Fibroblast of skin of scalp (primary cell): ENCODE data around the gene CRYAB. TPM values are rescaled to one million over a fixed set of nuclear protein-coding genes. Genes with fewer than 3 reads are reported as not detected.

Experiments
- DNase-seq: peaks from one replicate; pipeline ENCODE4 v3.0.0-alpha.2; 2013
- polyA plus RNA-seq, 2 experiments: library from polyadenylated mRNA; unstranded; fragments of 120-200 nt; gene quantifications; one replicate each; pipeline ENCODE4 v1.2.1, GENCODE V29; 2013; ENCODE audit not compliant: insufficient read length in 2 of 2

The CRYAB gene, protein sequence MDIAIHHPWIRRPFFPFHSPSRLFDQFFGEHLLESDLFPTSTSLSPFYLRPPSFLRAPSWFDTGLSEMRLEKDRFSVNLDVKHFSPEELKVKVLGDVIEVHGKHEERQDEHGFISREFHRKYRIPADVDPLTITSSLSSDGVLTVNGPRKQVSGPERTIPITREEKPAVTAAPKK
- polyA plus RNA-seq (2013, experiment 1 of 2; ENCODE audit: insufficient read length) = 367 TPM
- 391 TPM for polyA plus RNA-seq (2013, experiment 2 of 2; ENCODE audit: insufficient read length)

DNA sequence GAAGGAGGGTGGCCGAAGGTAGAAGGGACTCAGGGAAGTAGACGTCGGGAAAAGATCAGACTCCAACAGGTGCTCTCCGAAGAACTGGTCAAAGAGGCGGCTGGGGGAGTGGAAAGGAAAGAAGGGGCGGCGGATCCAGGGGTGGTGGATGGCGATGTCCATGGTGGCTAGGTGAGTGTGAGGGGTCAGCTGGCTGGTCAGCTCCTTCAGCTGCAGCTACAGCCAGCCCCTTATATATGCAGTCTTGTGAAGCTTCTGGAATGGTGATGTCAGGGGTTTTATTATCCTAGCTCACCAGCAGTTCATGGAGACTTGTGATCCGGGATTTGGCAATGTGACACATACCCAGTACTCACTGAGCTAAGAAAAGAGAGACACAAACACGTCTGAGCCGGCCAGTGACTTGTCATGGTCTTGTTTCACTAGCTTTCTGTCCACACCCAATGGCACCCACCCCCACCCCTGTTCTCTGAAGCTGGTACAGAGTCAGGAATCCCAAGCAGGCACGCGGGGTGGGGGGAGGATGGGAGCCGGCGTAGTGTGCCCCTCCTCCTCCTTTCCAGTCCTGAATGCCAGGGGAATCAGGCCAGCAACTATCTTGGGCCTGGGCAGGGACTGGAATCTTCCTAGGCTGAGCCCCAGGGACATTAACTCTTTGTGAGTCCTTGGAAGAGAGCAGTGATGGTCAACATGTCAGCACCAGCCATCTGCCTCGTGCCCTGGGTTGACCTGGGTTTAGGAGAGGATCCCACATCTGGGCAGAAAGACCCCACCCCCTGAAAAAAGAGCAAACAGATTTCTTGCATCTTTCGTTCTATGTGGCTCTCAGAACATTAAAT is at the start of gene CRYAB:
TSS of gene CRYAB (minus strand) at position 208 of the 839 bp plus-strand sequence. CDS start at position 162, 46 bp downstream.
- DNase-seq = peak; percentile 99

DNA sequence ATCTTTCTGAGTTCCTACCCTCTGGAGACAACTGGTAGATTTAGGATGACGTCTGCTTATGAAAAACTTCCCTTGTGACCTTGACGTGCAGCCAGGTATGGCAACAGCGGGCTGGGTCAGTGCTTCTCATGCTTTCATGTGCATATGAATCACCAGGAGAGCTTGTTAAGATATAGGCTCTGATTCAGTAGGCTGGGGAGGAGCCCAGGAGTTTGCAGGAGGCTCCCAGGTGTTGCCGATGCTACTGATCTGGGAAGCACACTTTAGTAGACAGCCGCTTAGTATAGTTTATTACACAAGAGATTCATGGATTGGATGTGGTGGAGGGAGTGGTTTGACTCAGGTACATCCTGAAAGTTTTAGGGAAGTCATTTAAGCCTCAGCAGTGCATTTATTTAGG is 49.3 kb upstream of the CRYAB start:
- no peak for DNase-seq

DNA sequence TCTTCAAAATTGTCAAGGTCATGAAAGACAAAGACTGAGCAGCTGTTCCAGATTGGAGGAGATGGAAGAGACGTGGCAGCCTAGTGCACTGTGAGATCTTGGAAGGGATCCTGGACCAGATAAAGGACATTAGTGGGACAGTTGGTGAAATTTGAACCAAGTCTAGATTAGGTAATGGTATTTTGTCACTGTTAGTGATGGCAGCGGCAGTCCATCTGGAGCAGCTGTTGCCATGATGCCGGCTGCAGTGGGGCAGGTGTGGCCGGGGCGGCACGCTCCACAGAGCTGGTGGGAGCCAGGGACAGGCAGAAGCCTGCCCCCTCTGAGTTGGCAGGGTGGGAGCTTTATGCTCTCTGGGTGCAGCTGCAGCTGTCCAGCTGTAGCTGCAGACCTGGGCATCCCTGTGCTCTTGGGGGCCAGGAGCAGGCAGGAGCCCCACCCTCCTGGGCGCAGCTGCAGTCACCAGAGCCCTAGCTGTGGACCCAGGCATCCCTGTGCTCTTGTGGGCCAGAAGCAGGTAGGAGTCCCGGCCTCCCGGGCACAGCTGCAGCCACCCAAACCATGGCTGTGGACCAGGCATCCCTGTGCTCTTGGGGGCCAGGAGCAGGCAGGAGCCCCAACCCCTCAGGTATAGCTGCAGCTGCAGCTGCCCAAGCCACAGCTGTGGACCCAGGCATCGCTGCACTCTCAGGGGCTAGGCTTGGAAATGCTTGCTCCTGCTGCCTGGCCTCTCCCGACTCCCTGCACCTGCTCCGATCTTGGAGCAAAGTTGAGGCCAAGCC is 46.3 kb upstream of the CRYAB start:
- no peak for DNase-seq

DNA sequence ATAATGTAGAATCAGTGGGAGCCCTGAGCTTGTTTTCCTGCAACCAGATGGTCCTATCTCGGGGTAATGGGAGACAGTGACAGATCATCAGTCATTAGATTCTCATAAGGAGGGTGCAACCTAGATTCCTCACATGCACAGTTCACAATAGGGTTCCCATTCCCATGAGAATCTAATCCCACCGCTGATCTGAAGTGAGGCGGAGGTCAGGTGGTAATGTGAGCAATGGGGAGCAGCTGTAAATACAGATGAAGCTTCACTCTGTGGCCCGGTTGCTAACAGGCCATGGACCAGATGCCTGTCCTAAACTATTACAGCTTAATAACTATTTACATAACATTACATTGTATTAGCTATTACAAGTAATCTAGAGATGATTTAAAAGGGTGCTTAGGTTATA is 42.6 kb upstream of the CRYAB start:
- DNase-seq = no peak

DNA sequence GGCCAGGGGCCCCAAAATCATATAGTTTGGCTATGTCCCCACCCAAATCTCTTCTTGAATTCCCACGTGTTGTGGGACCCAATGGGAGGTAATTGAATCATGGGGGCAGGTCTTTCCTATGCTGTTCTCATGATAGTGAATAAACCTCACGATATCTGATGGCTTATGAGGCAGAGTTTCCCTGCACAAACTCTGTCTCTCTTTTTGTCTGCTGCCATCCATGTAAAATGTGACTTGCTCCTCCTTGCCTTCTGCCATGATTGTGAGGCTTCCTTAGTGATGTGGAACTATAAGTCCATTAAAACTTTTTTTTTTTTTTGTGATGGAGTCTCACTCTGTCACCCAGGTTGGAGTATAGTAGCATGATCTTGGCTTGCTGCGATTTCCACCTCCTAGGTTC is 40.0 kb upstream of the CRYAB start:
- no peak for DNase-seq

DNA sequence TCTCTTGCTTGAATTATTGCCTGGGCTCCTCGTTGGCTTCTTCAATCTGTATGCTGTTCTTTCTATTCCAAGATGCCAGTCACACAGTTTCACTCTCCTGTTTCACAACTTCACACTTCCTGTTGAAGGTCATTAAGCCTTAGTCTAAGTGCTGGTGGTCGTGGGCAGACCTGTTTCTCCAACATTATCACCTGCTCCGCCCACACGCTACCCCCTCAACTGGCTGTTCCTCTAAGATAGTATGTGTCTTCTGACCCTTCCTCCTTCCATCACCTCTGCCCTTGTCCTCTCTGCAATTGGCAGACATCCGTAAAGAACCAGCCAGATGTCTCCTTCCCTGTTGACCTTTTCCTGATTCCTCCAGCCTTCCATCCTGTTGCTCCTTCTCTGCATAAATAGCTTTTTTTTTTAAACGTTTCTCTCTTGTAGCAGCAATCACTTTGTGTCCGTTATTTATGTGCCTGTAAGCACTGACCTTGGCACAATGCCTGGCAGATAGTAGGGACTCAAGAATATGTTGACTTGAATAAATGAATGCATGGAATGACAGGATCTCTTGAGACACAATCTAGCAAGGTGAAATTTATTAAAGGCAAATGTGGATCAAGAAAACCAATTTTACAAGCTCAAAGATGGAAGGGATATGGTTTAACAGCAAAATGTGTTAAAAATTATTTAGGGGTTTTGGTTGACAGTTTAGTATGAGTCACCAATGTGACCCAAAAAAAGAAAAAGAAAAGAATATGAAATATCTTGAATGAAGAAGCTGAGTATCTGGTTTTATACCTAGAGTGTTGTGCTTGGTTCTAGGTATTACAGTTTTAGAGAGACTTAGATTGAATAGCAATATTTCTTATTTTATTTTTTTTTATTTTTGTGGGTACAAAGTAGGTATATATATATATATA is 38.2 kb upstream of the CRYAB start:
- DNase-seq = no peak

DNA sequence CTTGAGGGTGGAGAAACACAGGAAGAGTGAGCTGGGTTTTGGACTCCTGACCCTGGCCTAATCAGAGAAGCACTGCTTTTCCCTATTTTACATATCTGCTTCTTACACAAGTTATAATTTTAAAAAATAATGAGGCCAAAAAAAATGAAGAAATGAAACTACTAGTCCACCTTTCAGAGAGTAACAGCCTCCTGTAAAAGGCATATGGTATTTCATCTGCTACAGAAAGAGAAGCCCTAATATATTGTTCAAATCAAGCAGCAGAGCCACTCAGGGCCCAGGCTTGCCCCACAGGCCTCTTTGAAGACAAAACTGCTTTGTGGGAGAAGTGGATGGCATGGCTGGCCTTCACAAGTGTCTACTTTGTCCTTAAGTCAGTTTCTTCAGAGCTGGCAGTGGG is 35.6 kb upstream of the CRYAB start:
- DNase-seq = no peak

DNA sequence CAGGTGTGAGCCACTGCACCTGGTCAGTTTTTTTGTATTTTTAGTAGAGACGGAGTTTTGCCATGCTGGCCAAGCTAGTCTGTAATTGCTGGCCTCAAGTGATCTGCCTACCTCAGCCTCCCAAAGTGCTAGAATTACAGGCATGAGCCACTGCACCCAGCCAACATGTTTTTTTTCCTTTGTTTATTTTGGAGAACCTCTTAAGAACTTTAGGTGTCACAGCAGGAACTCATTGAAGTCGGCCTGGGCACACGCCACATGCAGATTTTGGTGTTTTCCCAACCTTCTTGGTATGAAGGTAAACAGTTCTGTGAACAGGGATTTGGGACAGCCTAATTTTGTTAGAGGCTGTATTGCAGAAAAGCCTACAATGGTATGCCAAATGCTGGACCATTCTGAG is 34.9 kb upstream of the CRYAB start:
- DNase-seq = no peak

DNA sequence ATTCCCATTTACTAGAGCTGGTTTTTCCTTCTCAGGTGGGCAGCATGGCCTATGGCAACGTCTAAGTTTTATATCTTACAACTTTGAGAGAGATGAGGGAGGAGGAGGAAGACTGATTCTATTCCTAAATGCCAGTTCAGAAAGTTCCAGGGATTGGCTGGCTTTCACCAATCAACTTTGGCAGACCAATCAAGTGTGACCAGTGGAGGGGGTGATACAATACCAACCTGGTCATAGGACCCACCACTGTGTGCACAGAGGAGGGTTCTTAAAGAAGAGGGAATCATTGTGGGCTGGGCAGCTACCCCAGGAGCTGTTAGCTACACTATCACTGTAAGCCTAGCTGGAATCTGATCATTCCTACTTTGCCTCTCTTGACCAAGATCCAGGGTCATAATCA is 33.6 kb upstream of the CRYAB start:
- DNase-seq = no peak

DNA sequence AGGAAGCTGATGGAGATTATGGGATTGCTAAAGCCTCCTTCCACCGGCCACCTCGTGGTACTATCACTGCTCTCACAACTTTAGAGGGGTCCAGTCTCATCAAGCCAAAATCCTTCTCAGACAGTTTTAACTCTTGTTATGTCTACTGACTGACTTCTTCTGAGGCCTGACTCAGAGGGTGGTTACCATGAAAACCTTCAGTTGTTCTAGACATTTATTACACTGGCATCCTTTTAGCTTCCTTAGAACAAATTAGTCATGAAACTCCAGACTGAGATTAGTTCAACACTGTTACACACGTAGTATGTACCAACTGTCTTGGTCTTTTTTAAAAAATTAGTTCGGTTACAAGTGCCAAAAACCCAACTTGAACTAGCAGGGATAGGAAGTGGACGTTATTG is 33.1 kb upstream of the CRYAB start:
- DNase-seq = peak; percentile 87

DNA sequence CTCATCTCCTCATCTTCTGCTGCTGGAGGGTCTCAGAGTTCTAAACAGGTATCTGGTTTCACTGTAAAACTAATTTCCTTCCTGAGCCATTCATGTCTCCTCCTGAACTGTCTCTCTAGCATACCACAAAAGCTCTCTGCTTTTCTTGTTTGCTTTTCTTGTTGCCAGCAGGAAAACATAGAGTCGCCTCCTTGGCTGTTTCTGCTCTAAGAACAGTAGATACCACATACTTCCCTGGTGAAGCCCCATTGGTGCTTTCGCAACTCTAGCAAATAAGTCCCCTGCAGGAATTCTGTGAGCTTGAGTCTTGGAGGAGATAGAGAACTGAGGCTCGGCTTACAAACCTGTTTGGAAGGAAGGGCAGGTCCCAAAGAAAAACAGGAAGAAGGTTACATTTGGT is 32.6 kb upstream of the CRYAB start:
- peak; percentile 84 for DNase-seq

DNA sequence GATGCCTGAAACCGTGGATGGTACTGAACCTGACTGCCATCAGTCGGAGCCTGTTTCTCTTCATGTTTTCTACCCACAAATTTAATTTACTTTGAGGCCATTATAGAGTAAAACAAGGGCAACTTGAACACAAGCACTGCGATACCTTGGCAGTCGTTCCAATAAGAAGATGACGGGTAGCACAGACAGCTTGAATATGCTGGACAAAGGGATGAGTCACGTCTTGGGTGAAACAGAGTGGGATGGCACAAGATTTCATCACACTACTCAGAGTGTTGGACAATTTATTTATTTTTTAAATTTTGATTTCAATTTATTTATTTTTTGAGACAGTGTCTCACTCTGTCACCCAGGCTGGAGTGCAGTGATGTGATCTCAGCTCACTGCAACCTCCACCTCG is 31.3 kb upstream of the CRYAB start:
- peak; percentile 60 for DNase-seq

DNA sequence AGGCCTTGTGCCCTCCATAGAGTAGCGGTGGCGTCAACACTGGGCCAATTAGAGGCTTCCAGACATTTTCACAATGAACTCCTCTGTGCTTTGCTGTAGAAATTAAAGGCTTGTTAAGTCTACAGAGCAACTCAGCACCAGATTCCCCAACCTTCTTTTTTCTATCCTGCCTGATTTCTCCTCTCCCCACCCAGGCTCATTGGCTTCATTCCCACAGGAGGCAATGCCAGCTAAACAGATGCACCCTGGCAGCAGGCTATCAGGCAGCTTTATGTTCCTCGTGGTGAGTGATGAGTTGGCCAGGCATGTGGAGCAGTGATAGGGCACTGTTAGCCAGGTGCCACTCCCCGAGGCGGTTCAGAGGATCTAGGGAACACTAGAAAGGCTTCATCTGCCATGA is 30.4 kb upstream of the CRYAB start:
- no peak for DNase-seq

DNA sequence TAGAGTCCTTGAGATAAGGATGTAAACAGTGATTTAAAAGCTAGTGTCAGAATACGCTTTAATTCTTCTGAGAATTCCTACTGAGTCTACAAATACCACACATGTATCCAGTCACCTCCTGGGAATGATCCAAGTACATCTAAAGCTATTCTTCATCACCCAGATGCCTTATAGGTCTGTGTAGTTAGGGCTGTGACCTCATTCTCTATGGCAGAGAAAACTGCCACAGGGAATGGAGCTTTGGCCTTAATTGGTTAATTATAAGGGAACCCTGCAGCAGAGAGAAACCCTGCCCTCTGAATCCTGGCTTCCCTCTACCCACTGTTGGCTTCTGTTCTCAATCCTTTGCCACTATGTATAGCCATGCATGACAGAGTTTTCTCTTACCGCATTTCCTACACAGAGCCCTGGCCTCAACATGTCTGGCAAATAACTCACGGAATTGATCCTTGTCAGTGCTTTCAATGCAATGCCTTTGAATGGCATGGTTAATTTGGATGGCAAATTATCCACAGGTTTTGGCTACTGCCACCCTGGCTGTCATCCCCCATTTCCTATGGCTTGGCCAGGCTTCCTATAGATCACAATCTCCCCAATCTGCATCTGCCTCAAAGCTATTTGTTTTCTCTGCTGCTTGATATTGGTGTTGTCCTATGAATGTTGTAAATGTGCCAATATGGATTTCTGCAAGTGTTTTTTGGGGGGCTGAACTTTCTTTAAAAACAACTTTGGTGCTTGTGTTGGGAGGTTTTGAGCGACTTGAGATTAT is 28.4 kb upstream of the CRYAB start:
- DNase-seq = peak; percentile 89

DNA sequence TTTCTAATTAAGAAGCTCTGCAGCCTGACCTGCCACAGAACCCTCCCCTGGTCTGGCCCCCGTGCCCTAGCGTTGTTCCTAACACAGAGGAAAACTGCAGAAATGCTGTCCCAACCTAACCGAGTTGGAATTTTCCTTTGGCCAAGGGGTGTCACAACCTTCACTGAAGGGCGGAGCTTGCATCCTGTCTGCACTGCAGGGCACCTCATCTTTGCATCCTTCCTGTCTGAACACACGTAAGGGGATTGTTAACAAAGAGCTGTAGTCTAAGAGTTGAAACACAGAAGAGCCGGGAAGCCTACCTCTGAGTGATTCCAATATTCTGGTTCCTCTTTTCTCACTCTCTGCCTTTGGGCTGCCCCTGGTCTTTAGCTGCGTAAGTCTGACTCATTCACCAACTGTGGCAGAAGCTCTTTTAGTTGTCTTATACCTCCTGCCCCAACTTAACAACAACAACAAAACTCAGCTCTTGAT is 27.2 kb upstream of the CRYAB start:
- DNase-seq = peak; percentile 32

DNA sequence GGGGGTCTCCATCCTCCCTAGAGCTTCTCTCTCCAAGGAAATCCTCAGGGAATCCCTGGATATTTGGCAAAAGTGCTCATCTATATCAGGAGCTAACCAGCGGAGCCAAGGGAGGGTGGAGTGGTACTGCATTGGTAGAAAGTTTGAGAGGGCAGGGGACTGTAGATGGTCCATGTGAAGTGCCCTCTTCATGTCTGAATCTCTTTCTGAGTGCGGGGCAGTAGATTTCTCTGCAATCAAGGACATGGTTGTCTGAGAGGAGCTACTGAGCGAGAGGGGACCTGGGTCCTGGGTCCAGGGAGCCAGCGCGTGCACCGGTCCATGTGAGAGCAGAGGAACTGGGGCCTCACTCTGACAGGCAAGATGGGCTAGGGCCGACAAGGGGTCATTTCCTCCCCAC is 26.3 kb upstream of the CRYAB start:
- no peak for DNase-seq

DNA sequence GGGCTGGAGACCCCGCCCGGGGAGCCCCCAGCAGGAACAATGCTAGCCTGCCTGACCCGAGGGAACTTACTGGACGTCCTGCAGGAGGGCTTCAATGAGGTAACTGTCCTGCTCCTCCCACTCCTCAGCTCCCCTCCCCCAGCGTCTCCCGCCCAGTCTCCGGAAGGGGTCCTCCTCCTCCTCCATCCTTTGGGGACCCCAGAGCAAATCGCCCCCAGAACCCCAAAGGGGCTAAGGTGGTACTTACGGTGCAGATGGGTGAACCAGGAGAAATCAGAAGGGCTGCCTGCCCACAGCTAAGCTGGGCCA is 25.8 kb upstream of the CRYAB start:
- no peak for DNase-seq

DNA sequence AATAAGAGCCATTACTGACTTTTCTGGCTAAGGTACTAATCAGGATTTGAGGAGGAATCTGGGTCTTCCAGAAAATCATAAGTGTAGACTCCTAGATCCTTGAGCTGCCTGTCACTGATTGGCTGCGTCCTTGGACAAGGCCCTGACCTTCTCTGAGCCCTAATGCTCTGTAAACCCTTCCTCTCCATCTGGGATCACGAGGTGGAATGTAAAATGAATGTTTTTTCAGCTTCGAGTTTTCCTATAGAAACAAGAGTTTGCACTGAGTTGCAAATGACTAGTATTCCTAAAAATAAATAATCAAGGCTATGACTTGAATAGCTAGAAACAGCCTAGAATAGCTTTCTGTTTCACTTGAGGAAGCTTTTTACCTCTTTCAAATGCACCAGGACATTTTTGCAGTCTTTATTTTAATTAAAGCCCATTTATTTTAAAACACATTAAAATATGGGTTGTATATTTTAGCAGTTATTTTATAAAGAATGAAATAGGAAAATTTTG is 24.5 kb upstream of the CRYAB start:
- no peak for DNase-seq

DNA sequence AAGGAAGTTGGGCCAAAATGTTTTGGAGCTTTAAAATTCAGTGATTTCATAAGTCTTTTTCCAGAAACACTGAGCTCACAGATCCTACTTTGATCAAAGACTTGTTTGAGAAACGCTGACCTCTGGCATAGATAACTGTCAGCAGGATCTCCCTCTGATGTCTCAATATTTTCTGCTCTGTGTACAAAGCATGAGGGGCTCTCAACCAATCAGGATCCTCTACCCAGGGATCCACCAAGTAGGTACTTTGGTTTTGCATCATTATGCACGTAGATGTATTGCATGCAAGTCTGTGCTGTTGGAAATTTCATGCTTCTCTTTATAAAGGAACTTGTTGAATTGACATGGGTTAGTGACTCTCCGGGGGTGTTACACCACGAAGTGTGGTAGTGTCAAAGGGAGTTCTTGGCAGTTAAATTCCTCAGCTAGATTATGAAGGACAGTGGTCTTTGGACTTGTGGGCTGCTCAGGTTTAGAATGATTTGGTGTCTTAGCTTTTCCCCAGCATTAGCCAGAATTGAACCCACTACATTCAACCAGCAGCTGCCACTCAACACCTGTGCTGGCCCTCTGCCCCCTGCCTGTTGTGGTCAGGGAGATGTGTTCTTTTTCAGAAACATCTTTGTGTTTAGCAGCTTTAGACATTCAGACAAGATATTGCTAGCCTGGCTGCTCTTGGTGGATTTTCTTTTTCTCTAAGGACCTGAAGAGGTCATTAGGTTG is 23.9 kb upstream of the CRYAB start:
- no peak for DNase-seq

DNA sequence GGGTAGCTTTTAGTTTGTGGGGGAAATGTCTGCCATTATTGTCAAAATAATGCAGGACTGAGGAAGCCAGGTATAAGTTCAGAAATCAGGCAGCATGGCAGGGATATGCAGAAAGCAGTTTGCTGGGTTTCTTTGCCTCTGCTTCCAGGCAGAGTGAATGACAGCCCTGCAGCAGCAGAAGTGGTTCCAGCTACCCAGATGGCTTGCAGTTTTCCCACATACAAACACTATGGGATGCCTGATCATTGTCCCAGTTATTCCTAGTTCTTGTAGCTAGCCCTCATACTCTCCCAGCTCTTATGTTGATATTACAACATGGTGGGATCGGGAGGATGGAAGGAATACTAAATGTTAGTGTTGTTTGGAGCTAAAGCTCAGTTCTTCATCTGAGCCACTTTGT is 22.7 kb upstream of the CRYAB start:
- no peak for DNase-seq

DNA sequence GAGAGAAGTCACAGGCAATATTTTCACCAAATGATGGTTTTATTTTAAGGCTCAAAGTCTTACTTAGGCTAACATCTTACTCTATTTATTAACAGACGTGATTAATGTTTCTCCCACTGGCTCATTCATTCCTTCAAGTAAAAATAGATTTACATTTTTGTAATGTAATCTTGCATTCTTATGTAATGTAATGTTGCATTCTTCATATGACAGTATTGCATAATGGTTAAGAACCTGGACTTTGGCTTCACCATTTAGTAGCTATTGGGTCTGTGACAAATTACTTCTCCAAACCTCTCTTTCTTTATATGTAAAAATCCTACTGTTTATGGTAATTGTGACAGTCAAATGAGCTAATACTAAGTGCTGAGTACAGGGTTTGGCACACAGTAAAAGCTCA is 22.3 kb upstream of the CRYAB start:
- DNase-seq = peak; percentile 46
